Neural progenitor cell (in vitro differentiated cells): ENCODE data around the gene ZDHHC8. TPM values are rescaled to one million over a fixed set of nuclear protein-coding genes. Genes with fewer than 3 reads are reported as not detected.

Experiments used
- DNase-seq: peaks from one replicate; pipeline ENCODE4 v3.0.0-alpha.2; 2016; ENCODE audit warnings: low spot score
- H2AFZ ChIP-seq: fragments of 200-600 bp; sonication (generic); replicated peaks from 2 replicates; pipeline ENCODE4 v1.6.1; 2016; ENCODE audit warnings: antibody characterized with exemption
- H3F3A ChIP-seq: fragments of 200-600 bp; sonication (generic); 2 replicates; pipeline ENCODE4 v1.6.1; 2016; ENCODE audit warnings: antibody characterized with exemption, low read depth
- H3K27ac ChIP-seq: fragments of 200-600 bp; sonication (generic); 2 replicates; pipeline ENCODE4 v1.5.1; 2016; ENCODE audit warnings: mild to moderate bottlenecking
- H3K27me3 ChIP-seq: fragments of 200-600 bp; sonication (generic); 2 replicates; pipeline ENCODE4 v1.6.1; 2016; ENCODE audit warnings: mild to moderate bottlenecking, moderate library complexity
- H3K36me3 ChIP-seq: fragments of 200-600 bp; sonication (generic); 2 replicates; pipeline ENCODE4 v1.5.1; 2016
- H3K4me1 ChIP-seq: fragments of 200-600 bp; sonication (generic); 2 replicates; pipeline ENCODE4 v1.6.1; 2016; ENCODE audit warnings: mixed run types
- H3K4me2 ChIP-seq: fragments of 200-600 bp; sonication (generic); 2 replicates; pipeline ENCODE4 v1.6.1; 2016
- H3K4me3 ChIP-seq: fragments of 200-600 bp; sonication (generic); 2 replicates; pipeline ENCODE4 v1.5.1; 2016
- H3K79me2 ChIP-seq: fragments of 200-600 bp; sonication (generic); 2 replicates; pipeline ENCODE4 v1.6.1; 2016; ENCODE audit warnings: low read depth
- H3K9ac ChIP-seq: fragments of 200-600 bp; sonication (generic); 2 replicates; pipeline ENCODE4 v1.6.1; 2016
- H3K9me3 ChIP-seq: fragments of 200-600 bp; sonication (generic); 2 replicates; pipeline ENCODE4 v1.5.1; 2016; ENCODE audit warnings: low read depth
- H4K20me1 ChIP-seq: fragments of 200-600 bp; sonication (generic); 2 replicates; pipeline ENCODE4 v1.6.1; 2016; ENCODE audit warnings: low read depth
- H3K27ac Mint-ChIP-seq: 3 replicates; pipeline ENCODE4 v1.8.0; 2021; ENCODE audit warnings: mixed read lengths
- H3K27me3 Mint-ChIP-seq: 2 replicates; pipeline ENCODE4 v1.8.0; 2022; ENCODE audit warnings: low read depth, mild to moderate bottlenecking, inconsistent platforms, moderate library complexity, mixed read lengths; ENCODE audit not compliant: insufficient read depth
- H3K36me3 Mint-ChIP-seq: 3 replicates; pipeline ENCODE4 v1.8.0; 2021; ENCODE audit warnings: mixed read lengths
- H3K4me1 Mint-ChIP-seq: 3 replicates; pipeline ENCODE4 v1.8.0; 2021; ENCODE audit warnings: mixed read lengths
- H3K4me3 Mint-ChIP-seq: 3 replicates; pipeline ENCODE4 v1.8.0; 2021; ENCODE audit warnings: mild to moderate bottlenecking, moderate library complexity, mixed read lengths
- H3K9me3 Mint-ChIP-seq: 3 replicates; pipeline ENCODE4 v1.8.0; 2020; ENCODE audit warnings: mixed read lengths
- CTCF ChIP-seq: fragments of 200-600 bp; sonication (generic); IDR thresholded peaks from 2 replicates; pipeline ENCODE4 v1.5.1; 2017; ENCODE audit warnings: antibody characterized with exemption, mild to moderate bottlenecking
- EZH2 ChIP-seq: fragments of 200-600 bp; sonication (generic); IDR thresholded peaks from 2 replicates; pipeline ENCODE4 v1.6.1; 2017; ENCODE audit warnings: antibody characterized with exemption, mild to moderate bottlenecking, moderate library complexity
- EZH2phosphoT487 ChIP-seq: fragments of 200-600 bp; sonication (generic); IDR thresholded peaks from 2 replicates; pipeline ENCODE4 v1.6.1; 2017; ENCODE audit warnings: antibody characterized with exemption
- total RNA-seq: library from RNA; depleted of rRNA; stranded (reverse); fragments of >200 nt; gene quantifications from 2 replicates; pipeline ENCODE4 v1.2.3, GENCODE V29; 2015; ENCODE audit warnings: low replicate concordance

ZDHHC8 gene
- total RNA-seq, 1 donor from 2014 or later: 7.1 TPM

- DNase-seq: no peak
- H3K4me2 ChIP-seq: peak overlapping the region; percentile 96
- peaks cover 65% of the 10 kb centered on the region for H4K20me1 ChIP-seq
- H3K36me3 ChIP-seq: no peaks in the 10 kb centered on the region
- no peaks in the 10 kb centered on the region for H3K9me3 Mint-ChIP-seq
- H3K27ac ChIP-seq: no peak overlapping the region
- H3K27ac Mint-ChIP-seq: no peak overlapping the region
- TF ChIP-seq CTCF: no peak
- no peak for TF ChIP-seq EZH2
- no peak for TF ChIP-seq EZH2phosphoT487
- H3K4me1 Mint-ChIP-seq: peaks cover 16% of the 10 kb centered on the region
- H3K4me3 ChIP-seq: peak overlapping the region; percentile 95
- no peak overlapping the region for H2AFZ ChIP-seq
- peaks cover 8% of the 10 kb centered on the region for H3K4me1 ChIP-seq
- H3F3A ChIP-seq: peaks cover 36% of the 10 kb centered on the region
- H3K36me3 Mint-ChIP-seq: peaks cover 2% of the 10 kb centered on the region
- H3K9me3 ChIP-seq: no peaks in the 10 kb centered on the region
- no peak overlapping the region for H3K9ac ChIP-seq
- H3K79me2 ChIP-seq: peaks cover 14% of the 10 kb centered on the region
- H3K4me3 Mint-ChIP-seq: peak overlapping the region; percentile 83
- peaks cover 5% of the 10 kb centered on the region for H3K27me3 Mint-ChIP-seq
- H3K27me3 ChIP-seq: no peaks in the 10 kb centered on the region
Observed at GRCh38 chr22:20132686-20133246, 1.2 kb downstream of the ZDHHC8 start.

- Histone ChIP-seq H2AFZ (no peak overlapping the region), H3K27ac (no peak overlapping the region), H3K9ac (no peak overlapping the region), H4K20me1 (peaks cover 65% of the 10 kb centered on the region), H3K4me2 (no peak overlapping the region), H3K79me2 (peaks cover 14% of the 10 kb centered on the region), H3F3A (peaks cover 23% of the 10 kb centered on the region), H3K36me3 (no peaks in the 10 kb centered on the region), H3K4me1 (peaks cover 8% of the 10 kb centered on the region), H3K4me3 (no peak overlapping the region), H3K27me3 (no peaks in the 10 kb centered on the region), H3K9me3 (no peaks in the 10 kb centered on the region)
- no peak for DNase-seq
- no peaks in the 10 kb centered on the region for H3K36me3 Mint-ChIP-seq
- H3K27me3 Mint-ChIP-seq: peaks cover 4% of the 10 kb centered on the region
- TF ChIP-seq EZH2: no peak
- no peak for TF ChIP-seq EZH2phosphoT487
- TF ChIP-seq CTCF: no peak
- H3K27ac Mint-ChIP-seq: no peak overlapping the region
- no peaks in the 10 kb centered on the region for H3K9me3 Mint-ChIP-seq
- H3K4me1 Mint-ChIP-seq: peaks cover 12% of the 10 kb centered on the region
- peak overlapping the region; percentile 83 for H3K4me3 Mint-ChIP-seq
Observed at GRCh38 chr22:20133930-20134549, 2.4 kb downstream of the ZDHHC8 start.

GRCh38 chr22:20135265-20135664, 3.7 kb downstream of the ZDHHC8 start:
- H3K4me1 ChIP-seq: peaks cover 8% of the 10 kb centered on the region
- no peaks in the 10 kb centered on the region for H3K36me3 Mint-ChIP-seq

More at GRCh38 chr22:20135265-20135664, 3.7 kb downstream of the ZDHHC8 start:
- no peak overlapping the region for H2AFZ ChIP-seq
- no peaks in the 10 kb centered on the region for H3K27me3 ChIP-seq
- Mint-ChIP-seq H3K4me3 (no peak overlapping the region), H3K27ac (no peak overlapping the region), H3K27me3 (peaks cover 2% of the 10 kb centered on the region), H3K9me3 (no peaks in the 10 kb centered on the region), H3K4me1 (peaks cover 12% of the 10 kb centered on the region)
- H3K4me2 ChIP-seq: no peak overlapping the region
- no peaks in the 10 kb centered on the region for H3K9me3 ChIP-seq
- no peak overlapping the region for H3K27ac ChIP-seq
- peaks cover 14% of the 10 kb centered on the region for H3K79me2 ChIP-seq
- TF ChIP-seq EZH2: no peak
- no peaks in the 10 kb centered on the region for H3K36me3 ChIP-seq
- no peak for DNase-seq
- H3F3A ChIP-seq: peaks cover 11% of the 10 kb centered on the region
- H3K9ac ChIP-seq: no peak overlapping the region
- H4K20me1 ChIP-seq: peaks cover 70% of the 10 kb centered on the region
- no peak overlapping the region for H3K4me3 ChIP-seq
